ENCODE measurements around the gene PLD5.

The PLD5 gene

GRCh38 chr1:242454262-242455051, 70.0 kb downstream of the PLD5 start:
- Mint-ChIP-seq H3K4me3 (no peak overlapping the region), H3K36me3 (ENCODE audit: low read depth) (no peaks in the 10 kb centered on the region), H3K9me3 (no peaks in the 10 kb centered on the region), H3K27ac (no peak overlapping the region), H3K27me3 (peaks cover 30% of the 10 kb centered on the region), H3K4me1 (ENCODE audit: low read depth) (no peaks in the 10 kb centered on the region)

DNA sequence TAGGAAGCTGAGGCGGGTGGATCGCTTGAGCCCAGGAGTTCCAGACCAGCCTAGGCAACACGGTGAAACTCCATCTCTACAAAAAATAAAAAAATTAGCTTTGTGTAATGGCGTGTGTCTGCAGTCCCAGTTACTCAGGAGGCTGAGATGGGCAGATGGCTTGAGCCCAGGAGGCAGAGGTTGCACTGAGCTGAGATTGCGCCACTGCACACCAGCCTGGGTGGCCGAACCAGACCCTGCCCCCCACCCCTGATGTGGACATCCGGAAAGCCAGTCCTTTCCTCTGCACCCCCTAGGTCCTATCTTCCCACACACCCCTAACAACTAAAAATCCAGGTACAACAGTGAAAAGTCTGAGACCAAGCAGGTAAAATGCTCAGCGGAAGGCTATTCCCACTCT, 71.9 kb downstream of the PLD5 start:
- Mint-ChIP-seq H3K27ac (no peak overlapping the region), H3K4me3 (no peak overlapping the region), H3K9me3 (no peaks in the 10 kb centered on the region), H3K36me3 (ENCODE audit: low read depth) (no peaks in the 10 kb centered on the region), H3K27me3 (peaks cover 42% of the 10 kb centered on the region), H3K4me1 (ENCODE audit: low read depth) (no peaks in the 10 kb centered on the region)

DNA sequence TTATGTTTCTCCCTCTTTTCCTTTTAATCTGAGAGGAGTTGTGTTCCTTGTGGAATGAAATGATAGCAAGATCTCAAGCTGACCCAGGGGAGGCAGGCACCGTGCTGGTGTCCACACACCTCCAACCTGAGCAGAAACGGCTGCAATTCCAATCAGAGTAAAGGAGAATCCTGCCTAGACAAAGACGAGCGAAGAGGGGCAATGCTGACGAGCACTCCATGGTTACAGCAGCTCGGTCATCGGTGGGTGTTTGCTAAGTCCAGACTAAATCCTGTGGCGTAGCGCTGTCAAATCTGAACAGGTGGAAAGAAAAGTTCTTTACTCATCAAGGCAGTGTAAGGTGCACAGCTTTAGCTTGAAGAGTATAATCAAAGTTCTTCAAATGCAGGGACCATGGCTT, 74.8 kb downstream of the PLD5 start:
- Mint-ChIP-seq H3K9me3 (no peaks in the 10 kb centered on the region), H3K27me3 (peaks cover 44% of the 10 kb centered on the region), H3K4me1 (ENCODE audit: low read depth) (no peaks in the 10 kb centered on the region), H3K4me3 (no peak overlapping the region), H3K36me3 (ENCODE audit: low read depth) (no peaks in the 10 kb centered on the region), H3K27ac (no peak overlapping the region)

GRCh38 chr1:242448910-242449645, 75.4 kb downstream of the PLD5 start:
- H3K4me3 Mint-ChIP-seq: no peak overlapping the region
- no peaks in the 10 kb centered on the region for H3K9me3 Mint-ChIP-seq
- H3K27ac Mint-ChIP-seq: no peak overlapping the region
- no peaks in the 10 kb centered on the region for H3K36me3 Mint-ChIP-seq (ENCODE audit: low read depth)
- no peaks in the 10 kb centered on the region for H3K4me1 Mint-ChIP-seq (ENCODE audit: low read depth)
- H3K27me3 Mint-ChIP-seq: peaks cover 46% of the 10 kb centered on the region

GRCh38 chr1:242447689-242448088, 76.8 kb downstream of the PLD5 start:
- Mint-ChIP-seq H3K9me3 (no peaks in the 10 kb centered on the region), H3K36me3 (ENCODE audit: low read depth) (no peaks in the 10 kb centered on the region), H3K27ac (no peak overlapping the region), H3K27me3 (peaks cover 36% of the 10 kb centered on the region), H3K4me1 (ENCODE audit: low read depth) (no peaks in the 10 kb centered on the region), H3K4me3 (no peak overlapping the region)

- Mint-ChIP-seq H3K4me3 (no peak overlapping the region), H3K4me1 (ENCODE audit: low read depth) (no peaks in the 10 kb centered on the region), H3K9me3 (peaks cover 3% of the 10 kb centered on the region), H3K36me3 (ENCODE audit: low read depth) (no peaks in the 10 kb centered on the region), H3K27ac (no peak overlapping the region), H3K27me3 (peaks cover 6% of the 10 kb centered on the region)
Observed at GRCh38 chr1:242440757-242441156, 83.7 kb downstream of the PLD5 start.

GRCh38 chr1:242435200-242435599, 89.3 kb downstream of the PLD5 start:
- peaks cover 3% of the 10 kb centered on the region for H3K9me3 Mint-ChIP-seq
- no peaks in the 10 kb centered on the region for H3K36me3 Mint-ChIP-seq (ENCODE audit: low read depth)
- no peaks in the 10 kb centered on the region for H3K27me3 Mint-ChIP-seq
- H3K4me3 Mint-ChIP-seq: no peak overlapping the region
- H3K4me1 Mint-ChIP-seq (ENCODE audit: low read depth): no peaks in the 10 kb centered on the region
- H3K27ac Mint-ChIP-seq: no peak overlapping the region

GRCh38 chr1:242432491-242433095, 91.9 kb downstream of the PLD5 start:
- H3K36me3 Mint-ChIP-seq (ENCODE audit: low read depth): no peaks in the 10 kb centered on the region
- H3K9me3 Mint-ChIP-seq: peaks cover 3% of the 10 kb centered on the region
- no peak overlapping the region for H3K4me3 Mint-ChIP-seq
- no peaks in the 10 kb centered on the region for H3K4me1 Mint-ChIP-seq (ENCODE audit: low read depth)
- H3K27ac Mint-ChIP-seq: no peak overlapping the region
- H3K27me3 Mint-ChIP-seq: no peaks in the 10 kb centered on the region

GRCh38 chr1:242431786-242432185, 92.7 kb downstream of the PLD5 start:
- H3K36me3 Mint-ChIP-seq (ENCODE audit: low read depth): no peaks in the 10 kb centered on the region
- H3K4me1 Mint-ChIP-seq (ENCODE audit: low read depth): no peaks in the 10 kb centered on the region
- no peak overlapping the region for H3K27ac Mint-ChIP-seq
- H3K9me3 Mint-ChIP-seq: no peaks in the 10 kb centered on the region
- H3K4me3 Mint-ChIP-seq: no peak overlapping the region
- no peaks in the 10 kb centered on the region for H3K27me3 Mint-ChIP-seq

- Mint-ChIP-seq H3K36me3 (ENCODE audit: low read depth) (no peaks in the 10 kb centered on the region), H3K27ac (no peak overlapping the region), H3K4me1 (ENCODE audit: low read depth) (no peaks in the 10 kb centered on the region), H3K4me3 (no peak overlapping the region), H3K27me3 (no peaks in the 10 kb centered on the region), H3K9me3 (no peaks in the 10 kb centered on the region)
Observed at GRCh38 chr1:242430956-242431355, 93.5 kb downstream of the PLD5 start.

- H3K36me3 Mint-ChIP-seq (ENCODE audit: low read depth): no peaks in the 10 kb centered on the region
- no peaks in the 10 kb centered on the region for H3K9me3 Mint-ChIP-seq
- no peak overlapping the region for H3K4me3 Mint-ChIP-seq
- no peaks in the 10 kb centered on the region for H3K4me1 Mint-ChIP-seq (ENCODE audit: low read depth)
- no peaks in the 10 kb centered on the region for H3K27me3 Mint-ChIP-seq
- no peak overlapping the region for H3K27ac Mint-ChIP-seq
Observed at GRCh38 chr1:242428399-242429190, 95.9 kb downstream of the PLD5 start.

DNA sequence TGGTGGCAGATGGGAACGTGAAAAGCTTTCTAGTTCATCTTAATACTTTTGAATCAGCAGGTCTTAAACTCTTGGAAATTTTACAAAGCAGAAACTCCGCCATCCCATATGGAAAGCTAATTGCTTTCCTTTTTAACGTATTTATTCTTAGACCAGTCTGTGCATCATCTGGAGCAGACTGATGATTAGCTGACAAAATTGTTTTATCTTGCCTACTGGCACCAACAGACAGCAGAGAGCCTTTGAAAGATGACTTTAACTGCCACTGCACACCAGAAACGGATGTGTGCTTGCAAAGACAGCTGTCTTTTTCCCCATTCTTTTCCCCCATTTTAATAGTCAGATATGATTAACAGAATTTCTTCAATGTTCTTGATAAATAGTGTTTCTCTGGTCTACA, 97.0 kb downstream of the PLD5 start:
- Mint-ChIP-seq H3K9me3 (no peaks in the 10 kb centered on the region), H3K27me3 (no peaks in the 10 kb centered on the region), H3K4me3 (no peak overlapping the region), H3K36me3 (ENCODE audit: low read depth) (no peaks in the 10 kb centered on the region), H3K27ac (no peak overlapping the region), H3K4me1 (ENCODE audit: low read depth) (no peaks in the 10 kb centered on the region)

- Mint-ChIP-seq H3K4me1 (ENCODE audit: low read depth) (no peaks in the 10 kb centered on the region), H3K4me3 (no peak overlapping the region), H3K36me3 (ENCODE audit: low read depth) (no peaks in the 10 kb centered on the region), H3K27me3 (no peaks in the 10 kb centered on the region), H3K27ac (no peak overlapping the region), H3K9me3 (no peaks in the 10 kb centered on the region)
Observed at GRCh38 chr1:242426271-242426905, 98.1 kb downstream of the PLD5 start.

DNA sequence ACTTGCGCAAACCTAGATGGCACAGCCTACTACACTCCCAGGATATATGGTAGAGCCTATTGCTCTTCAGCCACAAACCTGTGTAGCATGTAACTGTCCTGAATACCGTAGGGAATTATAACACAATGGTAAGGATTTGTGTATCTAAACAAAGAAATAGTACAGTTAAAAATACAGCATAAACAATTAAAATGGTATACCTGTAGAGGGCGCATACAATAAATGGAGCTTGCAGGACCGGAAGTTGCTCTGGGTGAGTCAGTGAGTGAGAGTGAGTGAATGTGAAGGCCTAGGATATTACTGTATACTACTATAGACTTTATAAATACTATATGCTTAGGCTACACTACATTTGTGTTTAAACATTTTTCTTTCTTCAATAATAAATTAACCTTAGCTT, 99.3 kb downstream of the PLD5 start:
- Mint-ChIP-seq H3K4me1 (ENCODE audit: low read depth) (no peaks in the 10 kb centered on the region), H3K36me3 (ENCODE audit: low read depth) (no peaks in the 10 kb centered on the region), H3K9me3 (no peaks in the 10 kb centered on the region), H3K27ac (no peak overlapping the region), H3K4me3 (no peak overlapping the region), H3K27me3 (no peaks in the 10 kb centered on the region)
